HUDEP-2 (cell line): Measurements from ENCODE around the gene SARM1.
"Not testable (repeated sequence)": the region's sequence is repeated elsewhere in the genome, so short reads cannot be mapped to it uniquely, and the experiment has no call there.

Experiments
- DNase-seq, 76 experiments: peaks; one replicate each; lab custom pipeline; 2025; ENCODE audit not compliant: unreplicated experiment in 76 of 76; lab: John Stamatoyannopoulos, UW

The SARM1 gene

GRCh38 chr17:28413804-28414203, 42.3 kb downstream of the SARM1 start:
- DNase-seq: no peak

GRCh38 chr17:28415886-28416285, 44.4 kb downstream of the SARM1 start:
- DNase-seq: no peak

GRCh38 chr17:28416703-28417311, 45.3 kb downstream of the SARM1 start:
- DNase-seq: peak in 50 of 76 experiments; percentile 7 to 71 (median 34)

- no peak for DNase-seq
Measured at GRCh38 chr17:28421787-28422305, 50.4 kb downstream of the SARM1 start.

DNA sequence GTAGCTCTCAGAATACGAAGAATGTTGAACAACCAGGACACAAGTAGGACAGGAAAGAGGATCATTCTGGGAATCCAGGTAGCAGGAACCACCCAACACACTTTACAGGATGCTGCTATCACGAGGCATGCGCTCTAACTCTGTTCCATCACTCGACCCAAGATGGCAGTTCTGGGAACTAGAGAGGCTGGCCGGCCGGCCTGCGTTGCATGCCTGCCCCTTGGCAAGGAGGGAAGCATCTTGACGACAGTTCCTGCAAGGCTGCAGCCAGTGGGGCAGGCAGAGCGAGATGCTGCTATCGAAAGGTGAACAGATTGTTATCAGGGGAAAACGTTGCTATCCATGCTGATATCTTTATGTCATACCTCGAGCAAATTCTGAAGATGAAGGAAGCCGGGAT, 53.7 kb downstream of the SARM1 start:
- DNase-seq: no peak

DNA sequence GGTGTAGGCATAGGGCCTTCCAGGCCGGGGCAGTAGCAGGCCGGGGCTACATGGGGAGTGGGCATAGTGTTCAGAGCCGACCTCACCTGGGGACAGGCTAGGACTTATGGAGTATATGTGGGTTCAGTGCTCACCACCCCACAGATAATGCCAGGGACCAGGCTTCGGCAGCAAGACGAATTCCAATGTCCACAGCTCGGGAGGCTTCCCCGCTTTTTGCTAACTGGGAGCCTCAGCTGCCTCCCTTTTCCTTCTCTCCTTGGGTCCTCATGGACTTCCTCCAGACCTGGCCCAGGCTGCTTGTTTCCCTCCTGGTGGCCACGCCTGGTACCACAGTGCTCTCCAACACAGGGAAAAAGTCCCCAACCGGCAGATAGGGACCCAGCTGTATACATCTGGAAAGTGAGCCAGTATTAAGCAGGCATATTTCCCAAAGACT, 54.6 kb downstream of the SARM1 start:
- peak in 14 of 76 experiments; percentile 1 to 17 (median 6) for DNase-seq

GRCh38 chr17:28427371-28427770, 55.9 kb downstream of the SARM1 start:
- no peak for DNase-seq

DNA sequence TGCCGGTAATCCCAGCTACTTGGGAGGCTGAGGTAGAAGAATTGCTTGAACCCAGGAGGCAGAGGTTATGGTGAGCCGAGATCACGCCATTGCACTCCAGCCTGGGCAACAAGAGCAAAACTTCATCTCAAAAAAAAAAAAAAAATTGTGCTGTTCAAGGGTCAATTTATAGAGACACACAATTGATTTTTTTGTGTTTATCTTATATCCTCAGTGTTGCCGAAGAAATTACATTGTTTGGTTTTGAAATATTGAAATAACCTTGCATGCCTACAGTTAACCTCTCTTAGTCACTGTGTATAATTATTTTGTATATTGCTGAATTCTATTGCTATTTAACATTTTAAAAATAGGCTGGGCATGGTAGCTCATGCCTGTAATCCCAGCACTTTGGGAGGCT, 56.5 kb downstream of the SARM1 start:
- not testable (repeated sequence) for DNase-seq

GRCh38 chr17:28433721-28434120, 62.2 kb downstream of the SARM1 start:
- no peak for DNase-seq

- not testable (repeated sequence) for DNase-seq
Measured at GRCh38 chr17:28434326-28434725, 62.8 kb downstream of the SARM1 start.

- DNase-seq: no peak
Measured at GRCh38 chr17:28443901-28444638, 72.6 kb downstream of the SARM1 start.

- DNase-seq: no peak
Measured at GRCh38 chr17:28446716-28447395, 75.4 kb downstream of the SARM1 start.

GRCh38 chr17:28447396-28447760, 75.9 kb downstream of the SARM1 start:
- DNase-seq: no peak

GRCh38 chr17:28449859-28450258, 78.4 kb downstream of the SARM1 start:
- DNase-seq: no peak
